H9 (cell line): Measurements from ENCODE around the gene POGLUT2. TPM values are rescaled to one million over a fixed set of nuclear protein-coding genes. Genes with fewer than 3 reads are reported as not detected.

Experiments
- DNase-seq: peaks from one replicate; pipeline ENCODE4 v3.0.0-alpha.2; 2017
- H2AFZ ChIP-seq: one replicate; pipeline ENCODE4 v1.6.1; 2013; ENCODE audit warnings: mild to moderate bottlenecking, low read length, control low read depth, moderate library complexity
- H2AK5ac ChIP-seq: 2 replicates; pipeline ENCODE4 v1.6.1; 2013; ENCODE audit warnings: low read length, control low read depth, mixed read lengths; ENCODE audit not compliant: insufficient read length
- H2BK120ac ChIP-seq: one replicate; pipeline ENCODE4 v1.6.1; 2013; ENCODE audit warnings: low read depth, mild to moderate bottlenecking, low read length, control low read depth, inconsistent platforms; ENCODE audit not compliant: poor library complexity, severe bottlenecking
- H2BK12ac ChIP-seq: 2 replicates; pipeline ENCODE4 v1.6.1; 2013; ENCODE audit warnings: low read length, control low read depth, mixed read lengths, low read depth; ENCODE audit not compliant: insufficient read length
- H2BK15ac ChIP-seq: 2 replicates; pipeline ENCODE4 v1.6.1; 2013; ENCODE audit warnings: low read depth, low read length, control low read depth
- H2BK20ac ChIP-seq: one replicate; pipeline ENCODE4 v1.6.1; 2013; ENCODE audit warnings: low read depth, mild to moderate bottlenecking, low read length, control low read depth, inconsistent platforms; ENCODE audit not compliant: poor library complexity, severe bottlenecking
- H2BK5ac ChIP-seq: 2 replicates; pipeline ENCODE4 v1.6.1; 2013; ENCODE audit warnings: low read length, control low read depth, mixed read lengths; ENCODE audit not compliant: insufficient read length
- H3K14ac ChIP-seq: 2 replicates; pipeline ENCODE4 v1.6.1; 2013; ENCODE audit warnings: low read length, control low read depth; ENCODE audit not compliant: insufficient read depth
- H3K18ac ChIP-seq: 2 replicates; pipeline ENCODE4 v1.6.1; 2013; ENCODE audit warnings: low read depth, mild to moderate bottlenecking, mixed read lengths, low read length, control low read depth; ENCODE audit not compliant: insufficient read length
- H3K23ac ChIP-seq: 2 replicates; pipeline ENCODE4 v1.6.1; 2013; ENCODE audit warnings: low read length, control low read depth, mixed read lengths, low read depth; ENCODE audit not compliant: insufficient read length
- H3K23me2 ChIP-seq: 2 replicates; pipeline ENCODE4 v1.6.1; 2013; ENCODE audit warnings: low read depth, mild to moderate bottlenecking, mixed read lengths, low read length, control low read depth; ENCODE audit not compliant: insufficient read length, poor library complexity, severe bottlenecking
- H3K27ac ChIP-seq: 2 replicates; pipeline ENCODE4 v1.5.1; 2013; ENCODE audit warnings: low read length, control low read depth, mixed read lengths, low read depth; ENCODE audit not compliant: insufficient read length
- H3K27me3 ChIP-seq: 2 replicates; pipeline ENCODE4 v1.6.1; 2013; ENCODE audit warnings: low read length, control low read depth, inconsistent platforms; ENCODE audit not compliant: insufficient read depth
- H3K4ac ChIP-seq: 2 replicates; pipeline ENCODE4 v1.6.1; 2013; ENCODE audit warnings: low read depth, mild to moderate bottlenecking, control low read depth, inconsistent platforms, low read length, moderate library complexity
- H3K4me1 ChIP-seq: 2 replicates; pipeline ENCODE4 v1.6.1; 2013; ENCODE audit warnings: low read length, control low read depth, inconsistent platforms; ENCODE audit not compliant: insufficient read depth
- H3K4me2 ChIP-seq: 2 replicates; pipeline ENCODE4 v1.6.1; 2013; ENCODE audit warnings: low read length, control low read depth, mixed read lengths; ENCODE audit not compliant: insufficient read length, insufficient read depth
- H3K56ac ChIP-seq: 2 replicates; pipeline ENCODE4 v1.6.1; 2013; ENCODE audit warnings: low read depth, mild to moderate bottlenecking, mixed read lengths, low read length, control low read depth; ENCODE audit not compliant: insufficient read length
- H3K79me1 ChIP-seq: 2 replicates; pipeline ENCODE4 v1.6.1; 2013; ENCODE audit warnings: low read depth, mild to moderate bottlenecking, moderate library complexity, low read length, control low read depth, inconsistent platforms; ENCODE audit not compliant: insufficient read depth, poor library complexity, severe bottlenecking
- H3K79me2 ChIP-seq: 2 replicates; pipeline ENCODE4 v1.6.1; 2013; ENCODE audit warnings: low read length, control low read depth, inconsistent platforms; ENCODE audit not compliant: insufficient read depth
- H3K9ac ChIP-seq: 2 replicates; pipeline ENCODE4 v1.6.1; 2013; ENCODE audit warnings: low read length, control low read depth, mixed read lengths; ENCODE audit not compliant: insufficient read length; ENCODE audit errors: extremely low read depth
- H3K9me3 ChIP-seq: one replicate; pipeline ENCODE4 v1.6.1; 2013; ENCODE audit warnings: low read depth, low read length, inconsistent platforms; ENCODE audit not compliant: control insufficient read depth
- H3T11ph ChIP-seq: one replicate; pipeline ENCODE4 v1.6.1; 2013; ENCODE audit warnings: mild to moderate bottlenecking, low read length, control low read depth, inconsistent platforms
- H4K20me1 ChIP-seq: one replicate; pipeline ENCODE4 v1.6.1; 2013; ENCODE audit not compliant: control insufficient read depth, insufficient read length, insufficient read depth
- H4K5ac ChIP-seq: 2 replicates; pipeline ENCODE4 v1.6.1; 2013; ENCODE audit warnings: low read depth, mild to moderate bottlenecking, mixed read lengths, low read length, control low read depth; ENCODE audit not compliant: insufficient read length
- H4K8ac ChIP-seq: replicated peaks from 2 replicates; pipeline ENCODE4 v1.6.1; 2013; ENCODE audit warnings: low read length, control low read depth, mixed read lengths, low read depth; ENCODE audit not compliant: insufficient read length
- H4K91ac ChIP-seq: 2 replicates; pipeline ENCODE4 v1.6.1; 2013; ENCODE audit warnings: low read depth, mild to moderate bottlenecking, moderate library complexity, mixed read lengths, low read length, control low read depth; ENCODE audit not compliant: insufficient read length
- H3K27ac Mint-ChIP-seq, 3 experiments: 2 replicates in 2 of 3; 3 replicates in 1 of 3; pipeline ENCODE4 v1.8.0; 2020 to 2021; ENCODE audit warnings: mixed read lengths in 3 of 3, mild to moderate bottlenecking in 1 of 3, moderate library complexity in 1 of 3
- H3K27me3 Mint-ChIP-seq: 2 replicates; pipeline ENCODE4 v1.8.0; 2021; ENCODE audit warnings: low read depth, mild to moderate bottlenecking, moderate library complexity, mixed read lengths
- H3K36me3 Mint-ChIP-seq, 3 experiments: 2 replicates in 2 of 3; 3 replicates in 1 of 3; pipeline ENCODE4 v1.8.0; 2020 to 2021; ENCODE audit warnings: low read depth in 3 of 3, mixed read lengths in 3 of 3; ENCODE audit not compliant: insufficient read depth in 1 of 3
- H3K4me1 Mint-ChIP-seq, 2 experiments: 2 replicates each; pipeline ENCODE4 v1.8.0; 2020; ENCODE audit warnings: mixed read lengths in 2 of 2
- H3K4me3 Mint-ChIP-seq, 2 experiments: 2 replicates in 1 of 2; 3 replicates in 1 of 2; pipeline ENCODE4 v1.8.0; 2020 to 2021; ENCODE audit warnings: mild to moderate bottlenecking in 2 of 2, mixed read lengths in 2 of 2, moderate library complexity in 1 of 2
- H3K9me3 Mint-ChIP-seq, 2 experiments: 2 replicates in 1 of 2; 3 replicates in 1 of 2; pipeline ENCODE4 v1.8.0; 2020; ENCODE audit warnings: mild to moderate bottlenecking in 2 of 2, mixed read lengths in 2 of 2, moderate library complexity in 1 of 2
- WGBS: extraction: QIAGEN DNeasy Blood & Tissue Kit; methylation state at CpG from one replicate; pipeline ENCODE4 v1.1.7; 2013; ENCODE audit warnings: missing lambda C conversion rate, low lambda C conversion rate, mixed read lengths; ENCODE audit not compliant: insufficient read length; ENCODE audit errors: extremely low coverage; 5-methylcytosine and 5-hydroxymethylcytosine counted together
- total RNA-seq: library from RNA; stranded (reverse); gene quantifications from 2 replicates; pipeline ENCODE4 v1.2.1, GENCODE V29; 2021
- TF ChIP-seq, protein P1 (sequence below): fragments of 200-600 bp; sonication (generic); conservative IDR thresholded peaks from 3 replicates; pipeline ENCODE4 v1.8.0; 2021; ENCODE audit warnings: antibody characterized with exemption, mild to moderate bottlenecking

The POGLUT2 gene
- total RNA-seq, 1 experiment from 2014 or later = 23.5 TPM

DNA sequence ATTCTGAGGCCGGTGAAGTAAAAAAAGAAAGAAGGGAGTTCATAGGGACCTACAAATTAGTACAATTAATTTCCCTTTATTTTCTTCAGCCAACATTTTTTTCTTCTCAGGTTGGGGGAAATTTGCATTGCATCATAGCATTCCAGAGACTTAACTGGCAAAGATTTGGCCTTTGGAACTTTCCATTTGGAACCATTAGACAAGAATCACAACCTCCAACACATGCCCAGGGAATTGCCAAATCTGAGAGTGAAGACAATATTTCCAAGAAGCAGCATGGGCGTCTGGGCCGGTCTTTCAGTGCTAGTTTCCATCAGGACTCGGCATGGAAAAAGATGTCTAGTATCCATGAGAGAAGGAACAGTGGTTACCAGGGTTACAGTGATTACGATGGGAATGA, 40.7 kb upstream of the POGLUT2 start:
- no CpG with 5 or more reads among the region's 5 CpGs for WGBS
- H3K27ac Mint-ChIP-seq = no peak overlapping the region

More for the DNA sequence above, 40.7 kb upstream of the POGLUT2 start:
- Histone ChIP-seq H3K18ac (no peak overlapping the region), H2BK120ac (no peak overlapping the region), H3T11ph (no peak overlapping the region), H3K4me1 (no peaks in the 10 kb centered on the region), H4K8ac (no peak overlapping the region), H2BK5ac (no peak overlapping the region), H3K79me1 (no peaks in the 10 kb centered on the region), H4K91ac (no peak overlapping the region), H4K20me1 (no peaks in the 10 kb centered on the region), H2BK20ac (no peak overlapping the region), H2AFZ (no peak overlapping the region), H3K27ac (no peak overlapping the region), H2BK12ac (no peak overlapping the region), H2AK5ac (no peak overlapping the region), H3K56ac (no peak overlapping the region), H3K23me2 (no peaks in the 10 kb centered on the region), H3K23ac (no peak overlapping the region), H3K9me3 (no peaks in the 10 kb centered on the region), H3K4ac (no peak overlapping the region), H3K27me3 (no peaks in the 10 kb centered on the region), H2BK15ac (no peak overlapping the region), H3K9ac (no peak overlapping the region), H3K4me2 (no peak overlapping the region), H3K14ac (no peak overlapping the region), H3K79me2 (no peaks in the 10 kb centered on the region), H4K5ac (no peak overlapping the region)
- H3K4me3 Mint-ChIP-seq = no peak overlapping the region
- TF ChIP-seq, protein P1, sequence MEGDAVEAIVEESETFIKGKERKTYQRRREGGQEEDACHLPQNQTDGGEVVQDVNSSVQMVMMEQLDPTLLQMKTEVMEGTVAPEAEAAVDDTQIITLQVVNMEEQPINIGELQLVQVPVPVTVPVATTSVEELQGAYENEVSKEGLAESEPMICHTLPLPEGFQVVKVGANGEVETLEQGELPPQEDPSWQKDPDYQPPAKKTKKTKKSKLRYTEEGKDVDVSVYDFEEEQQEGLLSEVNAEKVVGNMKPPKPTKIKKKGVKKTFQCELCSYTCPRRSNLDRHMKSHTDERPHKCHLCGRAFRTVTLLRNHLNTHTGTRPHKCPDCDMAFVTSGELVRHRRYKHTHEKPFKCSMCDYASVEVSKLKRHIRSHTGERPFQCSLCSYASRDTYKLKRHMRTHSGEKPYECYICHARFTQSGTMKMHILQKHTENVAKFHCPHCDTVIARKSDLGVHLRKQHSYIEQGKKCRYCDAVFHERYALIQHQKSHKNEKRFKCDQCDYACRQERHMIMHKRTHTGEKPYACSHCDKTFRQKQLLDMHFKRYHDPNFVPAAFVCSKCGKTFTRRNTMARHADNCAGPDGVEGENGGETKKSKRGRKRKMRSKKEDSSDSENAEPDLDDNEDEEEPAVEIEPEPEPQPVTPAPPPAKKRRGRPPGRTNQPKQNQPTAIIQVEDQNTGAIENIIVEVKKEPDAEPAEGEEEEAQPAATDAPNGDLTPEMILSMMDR = no peak
- peaks cover 0 to 2% of the 10 kb centered on the region in 2 experiments; a peak in 1 of 4 replicates for H3K4me1 Mint-ChIP-seq
- no peaks in the 10 kb centered on the region; a peak in 2 of 7 replicates for H3K36me3 Mint-ChIP-seq
- DNase-seq = no peak
- no peaks in the 10 kb centered on the region for H3K9me3 Mint-ChIP-seq
- H3K27me3 Mint-ChIP-seq = no peaks in the 10 kb centered on the region
